Activated naive CD4-positive, alpha-beta T cell treated with anti-CD3 and anti-CD28 coated beads, Interleukin-2, amount 50 U/mL, for 72 hours (primary cell): ENCODE results near the gene VSIG10. TPM values are rescaled to one million over a fixed set of nuclear protein-coding genes. Genes with fewer than 3 reads are reported as not detected.

Experiments used
- ATAC-seq, 2 donors: fragments of 150-1000 bp; cut with Tn5 transposase; 2 replicates each; pipeline ENCODE4 v1.10.0; 2021; ENCODE audit warnings: mild to moderate bottlenecking in 2 of 2, moderate library complexity in 2 of 2
- DNase-seq, 2 donors: peaks; one replicate each; pipeline ENCODE4 v3.0.0; 2021 to 2022; ENCODE audit warnings: low spot score in 2 of 2
- H3K27ac Mint-ChIP-seq, 2 donors: one replicate each; pipeline ENCODE4 v1.8.0; 2022; ENCODE audit warnings: mild to moderate bottlenecking in 2 of 2, mixed read lengths in 2 of 2
- H3K36me3 Mint-ChIP-seq, 2 donors: one replicate each; pipeline ENCODE4 v1.8.0; 2022; ENCODE audit warnings: mixed read lengths in 2 of 2
- H3K9me3 Mint-ChIP-seq, 2 donors: one replicate each; pipeline ENCODE4 v1.8.0; 2022; ENCODE audit warnings: mixed read lengths in 2 of 2
- total RNA-seq, 2 donors: library from RNA; stranded (reverse); gene quantifications; one replicate each; pipeline ENCODE4 v1.2.3, GENCODE V29; 2022

VSIG10 gene
- total RNA-seq, 2 donors from 2014 or later = 2.6 to 6.3 TPM

DNA sequence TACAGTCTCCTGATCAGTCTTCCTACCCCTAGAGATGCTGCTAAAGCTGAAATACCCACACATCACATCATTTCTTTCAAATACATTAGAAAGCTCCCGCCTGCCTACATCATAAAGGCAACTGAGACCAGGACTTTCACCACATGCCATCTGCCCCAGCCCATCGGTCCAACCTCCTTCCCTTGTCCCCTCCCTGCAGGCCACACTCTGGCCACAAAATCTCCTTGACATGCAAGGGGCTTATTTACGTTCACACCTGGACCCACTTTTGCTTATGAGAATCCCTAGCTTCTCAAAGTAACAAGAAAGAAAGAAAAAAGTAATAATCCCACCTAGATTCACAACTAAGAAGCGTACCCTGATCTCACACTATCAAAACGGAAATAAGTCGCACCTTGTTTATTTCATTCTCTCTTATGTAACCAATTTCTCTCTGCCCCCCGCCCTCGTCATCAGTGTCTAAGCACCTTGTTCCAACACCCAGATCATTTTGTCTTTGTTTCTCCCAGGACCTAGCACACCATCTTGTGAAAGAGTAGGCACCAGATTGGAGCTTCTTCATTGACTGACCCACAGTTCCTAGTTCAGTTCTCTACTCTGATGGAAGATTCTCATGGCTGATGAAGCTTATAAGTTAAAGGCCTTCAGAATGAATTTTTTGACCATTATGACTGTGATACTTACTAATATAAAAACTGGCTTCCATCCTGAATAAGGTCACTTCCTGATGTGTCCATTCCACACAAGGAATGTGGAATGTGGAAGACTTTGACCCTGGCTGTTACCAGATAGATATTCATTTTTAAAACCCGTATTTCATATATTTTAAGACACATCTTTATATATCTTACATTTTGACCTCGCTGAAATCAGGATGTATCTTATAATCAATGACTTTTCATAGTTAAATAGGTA is 50.5 kb downstream of the VSIG10 start:
- Mint-ChIP-seq H3K36me3 (peaks cover 14 to 39% of the 10 kb centered on the region in 2 donors), H3K9me3 (no peaks in the 10 kb centered on the region), H3K27ac (peak overlapping the region; percentile 75 to 81)
- DNase-seq (no peak), ATAC-seq (no peak)

DNA sequence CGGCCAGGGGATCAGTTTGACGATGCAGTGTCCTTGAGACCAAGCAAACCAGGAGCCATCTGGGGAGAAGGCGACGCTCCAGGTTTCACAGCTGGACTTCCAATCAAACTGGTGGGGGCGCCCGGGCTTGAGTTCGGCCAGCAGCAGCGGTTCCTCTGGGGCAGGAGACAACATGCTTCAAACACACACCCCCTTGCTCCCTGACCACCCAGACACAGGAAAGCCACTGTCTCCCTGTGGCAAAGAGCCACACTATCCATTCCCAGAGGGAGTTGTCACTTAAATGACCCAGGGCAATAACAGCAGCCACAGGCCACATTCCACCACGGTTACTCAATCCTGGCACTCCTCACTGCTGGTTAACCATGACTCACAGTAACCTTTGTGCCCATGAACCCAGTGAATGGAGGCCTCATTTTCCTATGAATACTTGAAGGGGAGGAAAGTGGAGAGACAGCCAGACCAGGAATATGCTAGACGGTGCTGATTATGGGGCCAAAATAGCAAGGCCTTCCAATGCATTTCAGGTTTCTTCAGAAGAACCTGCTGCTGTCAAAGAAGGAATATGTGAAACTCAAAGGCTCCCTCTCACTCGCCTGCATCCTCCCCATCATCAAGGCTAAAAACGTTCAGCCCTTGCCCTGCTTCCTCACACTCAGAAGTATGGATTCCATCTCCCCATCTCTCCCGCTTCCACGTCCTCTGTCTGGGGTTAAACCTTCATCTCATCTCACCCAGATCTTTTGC is 51.3 kb downstream of the VSIG10 start:
- no peaks in the 10 kb centered on the region for H3K9me3 Mint-ChIP-seq
- peaks cover 14 to 37% of the 10 kb centered on the region in 2 donors for H3K36me3 Mint-ChIP-seq
- H3K27ac Mint-ChIP-seq = peak overlapping the region; percentile 81 to 88
- DNase-seq (no peak), ATAC-seq (peak; percentile 77 to 87)

DNA sequence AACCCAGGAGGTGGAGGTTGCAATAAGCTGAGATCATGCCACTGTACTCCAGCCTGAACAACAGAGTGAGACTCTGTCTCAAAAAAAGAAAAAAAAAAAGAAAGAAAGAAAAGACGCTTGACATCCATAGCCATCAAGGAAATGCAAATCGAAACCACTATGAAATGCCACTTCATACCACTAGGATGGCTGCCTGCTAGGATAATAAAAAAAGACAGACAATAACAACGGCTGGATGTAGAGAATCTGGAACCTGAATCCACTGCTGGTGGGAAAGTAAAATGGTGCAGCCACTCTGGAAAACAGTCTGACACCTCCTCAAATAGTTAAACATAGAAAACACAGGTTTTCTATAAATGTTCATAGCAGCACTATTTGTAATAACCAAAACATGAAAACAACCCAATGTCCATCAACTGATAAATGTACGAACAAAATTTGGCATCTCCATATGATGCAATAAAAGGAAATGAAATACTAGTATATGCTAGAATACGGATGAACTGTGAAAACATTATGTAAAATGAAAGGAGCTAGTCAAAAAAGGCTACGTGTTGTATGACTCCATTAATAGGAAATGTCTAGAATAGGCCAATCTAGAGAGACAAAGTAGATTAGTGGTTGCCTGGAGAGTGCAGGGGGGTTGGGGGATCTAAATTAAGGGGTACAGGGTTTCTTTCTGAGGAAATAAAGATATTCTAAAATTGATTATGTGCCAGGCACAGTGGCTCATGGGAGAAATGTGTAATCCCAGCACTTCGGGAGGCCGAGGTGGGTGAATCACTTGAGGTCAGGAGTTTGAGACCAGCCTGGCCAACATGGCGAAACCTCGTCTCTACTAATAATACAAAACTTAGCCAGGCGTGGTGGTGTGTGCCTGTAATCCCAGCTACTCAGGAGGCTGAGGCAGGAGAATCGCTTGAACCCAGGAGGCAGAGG is 52.6 kb downstream of the VSIG10 start:
- H3K9me3 Mint-ChIP-seq = no peaks in the 10 kb centered on the region
- no peak for DNase-seq
- H3K27ac Mint-ChIP-seq = peak overlapping the region; percentile 81 to 88
- H3K36me3 Mint-ChIP-seq = peaks cover 14 to 37% of the 10 kb centered on the region in 2 donors
- peak; percentile 14 to 47 for ATAC-seq

DNA sequence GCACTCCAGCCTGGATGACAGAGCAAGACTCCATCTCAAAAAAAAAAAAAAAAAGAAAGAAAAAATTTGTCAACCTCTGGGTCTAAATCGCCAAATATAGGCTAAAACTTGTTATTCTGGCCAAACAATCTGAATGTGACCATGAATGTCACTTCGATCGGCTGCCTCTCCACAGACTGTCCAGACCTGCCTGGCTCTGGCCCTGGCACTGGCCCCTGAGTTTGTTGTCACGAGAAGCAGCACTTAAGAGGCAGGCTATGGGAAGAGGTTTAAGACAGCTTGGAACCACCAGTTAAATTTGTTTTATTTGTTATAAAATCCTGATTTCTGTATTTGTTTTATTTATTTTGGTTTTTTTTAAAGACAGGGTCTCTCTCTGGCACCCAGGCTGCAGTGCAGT is 57.4 kb downstream of the VSIG10 start:
- ATAC-seq (no peak), DNase-seq (no peak)
- H3K27ac Mint-ChIP-seq = peak overlapping the region; percentile 88 to 99
- H3K9me3 Mint-ChIP-seq = no peaks in the 10 kb centered on the region
- H3K36me3 Mint-ChIP-seq = peaks cover 23 to 61% of the 10 kb centered on the region in 2 donors

DNA sequence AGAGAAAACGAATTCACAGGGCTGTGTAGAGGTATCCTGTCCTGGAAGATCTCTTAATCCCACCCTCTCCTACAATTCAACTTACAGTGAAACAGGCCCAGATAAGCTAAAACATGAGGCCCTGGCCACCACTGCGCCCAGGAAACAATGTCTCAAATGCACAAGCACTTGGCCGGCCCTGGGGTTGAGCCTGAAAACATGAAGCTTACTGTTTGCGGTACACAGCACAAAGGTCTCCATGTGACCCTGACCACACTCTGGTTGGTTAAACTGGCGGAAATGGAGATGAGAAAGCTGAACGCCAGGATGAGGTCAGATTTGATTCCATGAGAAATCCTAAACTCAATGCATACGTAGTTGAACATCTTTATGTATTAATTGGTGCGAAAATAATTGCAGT is 59.2 kb downstream of the VSIG10 start:
- DNase-seq = no peak
- H3K9me3 Mint-ChIP-seq = no peaks in the 10 kb centered on the region
- H3K36me3 Mint-ChIP-seq = peaks cover 20 to 49% of the 10 kb centered on the region in 2 donors
- peak in 1 of 2 donors; percentile 1 for ATAC-seq
- peak overlapping the region; percentile 88 to 99 for H3K27ac Mint-ChIP-seq

DNA sequence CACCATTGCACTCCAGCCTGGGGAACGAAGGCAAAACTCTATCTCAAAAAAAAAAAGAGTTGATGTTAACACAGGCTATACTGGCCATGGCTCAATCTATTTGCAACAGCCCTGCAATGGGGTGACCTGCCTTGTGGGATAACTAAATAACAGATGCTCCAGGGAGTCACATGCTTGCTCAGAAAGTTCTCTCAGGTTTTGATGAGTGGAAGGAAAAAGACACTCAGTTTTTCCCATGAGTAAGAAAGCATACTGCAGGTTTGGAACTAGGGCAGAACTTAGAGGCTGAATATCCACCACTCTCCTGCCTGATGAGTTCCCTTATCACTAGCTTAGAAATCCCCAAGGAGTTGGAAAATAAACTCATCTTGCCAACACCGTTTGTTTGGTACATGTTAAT is 59.7 kb downstream of the VSIG10 start:
- ATAC-seq (peak; percentile 71 to 72), DNase-seq (no peak)
- H3K9me3 Mint-ChIP-seq = no peaks in the 10 kb centered on the region
- peaks cover 20 to 49% of the 10 kb centered on the region in 2 donors for H3K36me3 Mint-ChIP-seq
- H3K27ac Mint-ChIP-seq = peak overlapping the region; percentile 88 to 99

DNA sequence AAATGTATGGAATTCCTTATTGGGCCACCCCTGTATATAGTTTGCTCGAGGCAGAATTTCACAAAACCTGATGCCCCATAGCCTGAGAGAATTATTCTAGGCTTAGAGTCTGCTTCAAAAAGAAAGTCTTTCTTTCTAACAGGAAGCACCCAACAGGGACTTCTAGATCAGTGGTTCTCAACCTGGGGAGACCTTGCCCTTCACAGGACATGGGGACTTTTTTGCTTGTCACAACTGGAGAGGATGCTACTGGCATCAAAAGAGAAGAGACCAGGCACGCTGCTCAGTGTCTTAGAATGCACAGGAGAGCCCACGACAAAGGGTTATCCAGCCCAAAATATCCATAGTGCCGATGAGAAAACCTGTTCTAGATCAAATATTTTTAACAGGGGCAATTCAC is 61.7 kb downstream of the VSIG10 start:
- Mint-ChIP-seq H3K27ac (peak overlapping the region; percentile 88 to 94), H3K36me3 (peaks cover 20 to 65% of the 10 kb centered on the region in 2 donors), H3K9me3 (no peaks in the 10 kb centered on the region)
- no peak for ATAC-seq
- DNase-seq = no peak

DNA sequence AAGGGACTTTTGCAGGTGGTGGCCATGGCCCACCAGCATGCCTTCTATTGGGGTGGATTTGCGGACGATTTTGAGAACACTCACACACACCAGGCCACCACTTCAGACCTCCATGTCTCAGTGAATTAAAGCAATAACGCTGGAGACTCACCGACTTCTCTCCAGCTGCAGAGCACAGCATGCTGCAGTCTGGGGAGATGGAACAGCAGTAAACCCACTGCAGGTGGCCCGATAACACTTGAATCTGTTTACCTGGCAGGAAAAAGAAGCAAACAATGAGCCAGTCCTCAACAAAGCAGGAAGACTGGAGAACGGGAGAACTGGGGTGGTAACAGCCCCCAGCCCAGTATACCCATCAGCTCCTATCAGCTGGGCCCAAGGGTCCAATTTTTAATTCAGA is 65.7 kb downstream of the VSIG10 start:
- Mint-ChIP-seq H3K27ac (no peak overlapping the region), H3K36me3 (peaks cover 55 to 80% of the 10 kb centered on the region in 2 donors), H3K9me3 (no peaks in the 10 kb centered on the region)

DNA sequence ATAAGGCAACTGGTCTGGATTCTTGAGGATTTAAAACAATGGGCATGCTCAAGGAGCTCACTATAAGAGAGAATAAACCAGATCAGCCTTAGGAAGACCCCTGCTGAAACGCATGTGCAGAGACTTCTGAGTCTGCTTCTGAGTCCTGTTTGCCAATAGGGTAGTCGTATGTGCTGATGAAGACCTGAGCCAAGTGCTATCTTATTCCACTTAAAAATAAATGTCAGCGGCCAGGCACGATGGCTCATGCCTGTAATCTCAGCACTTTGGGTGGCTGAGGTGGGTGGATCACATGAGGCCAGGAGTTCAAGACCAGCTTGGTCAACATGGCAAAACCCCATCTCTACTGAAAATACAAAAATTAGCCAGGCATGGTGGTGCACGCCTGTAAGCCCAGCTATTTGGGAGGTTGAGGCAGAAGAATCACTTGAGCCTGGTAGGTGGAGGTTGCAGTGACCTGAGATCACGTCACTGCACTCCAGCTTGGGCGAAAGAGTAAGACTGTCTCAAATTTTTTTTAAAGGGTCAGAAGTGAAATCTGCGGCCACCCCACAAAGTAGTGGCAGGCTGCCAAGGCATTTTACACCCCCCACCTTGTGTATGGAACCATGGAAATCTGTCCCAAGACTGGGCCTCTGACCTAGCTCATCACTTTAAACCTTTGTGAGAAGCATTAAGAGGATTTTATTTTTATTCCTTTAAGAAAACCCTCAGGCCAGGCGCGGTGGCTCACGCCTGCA is 67.0 kb downstream of the VSIG10 start:
- DNase-seq (no peak), ATAC-seq (no peak)
- H3K27ac Mint-ChIP-seq = peak overlapping the region; percentile 90 to 95
- no peaks in the 10 kb centered on the region for H3K9me3 Mint-ChIP-seq
- peaks cover 47 to 77% of the 10 kb centered on the region in 2 donors for H3K36me3 Mint-ChIP-seq

More for the DNA sequence above, 65.7 kb downstream of the VSIG10 start:
- ATAC-seq = no peak
- no peak for DNase-seq

DNA sequence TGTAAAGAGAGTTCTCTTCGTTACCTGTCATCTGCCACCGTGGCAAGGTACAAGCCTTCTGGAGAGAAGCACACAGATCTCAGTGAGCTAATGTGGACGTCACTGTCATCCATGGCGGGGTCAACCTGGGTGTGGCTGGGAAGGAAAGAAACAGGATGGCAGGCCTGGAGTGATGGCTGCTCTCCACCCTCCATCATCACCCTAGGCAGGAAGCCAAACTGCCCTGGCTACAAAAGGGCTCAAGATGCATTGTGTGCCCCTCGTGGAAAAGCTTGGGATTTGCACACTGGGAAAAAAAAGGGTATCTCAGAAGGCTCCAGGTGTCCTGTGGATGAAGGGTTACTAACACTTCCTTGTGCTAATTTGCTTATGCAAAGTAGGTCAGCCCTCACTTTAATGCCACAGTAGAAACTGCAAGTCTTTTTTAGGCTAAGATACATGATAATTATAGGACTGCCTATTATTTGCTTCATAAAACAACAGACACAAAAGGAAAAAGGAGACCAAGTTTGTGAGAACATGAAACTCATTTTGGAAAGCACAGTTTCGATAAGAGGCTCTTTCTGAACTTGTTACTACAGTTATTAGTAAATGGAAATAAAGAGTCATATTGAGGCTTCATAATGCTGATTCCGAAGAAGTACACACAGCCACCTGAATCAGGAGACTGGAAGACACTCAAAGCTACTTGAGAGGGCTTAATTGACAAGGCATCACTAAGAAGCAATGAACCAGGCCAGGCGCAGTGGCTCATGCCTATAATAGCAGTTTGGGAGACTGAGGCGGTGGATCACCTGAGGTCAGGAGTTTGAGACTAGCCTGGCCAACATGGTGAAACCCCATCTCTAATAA is 68.4 kb downstream of the VSIG10 start:
- ATAC-seq (peak; percentile 88 to 89), DNase-seq (no peak)
- H3K9me3 Mint-ChIP-seq = no peaks in the 10 kb centered on the region
- peaks cover 41 to 73% of the 10 kb centered on the region in 2 donors for H3K36me3 Mint-ChIP-seq
- H3K27ac Mint-ChIP-seq = peak overlapping the region; percentile 90 to 95

DNA sequence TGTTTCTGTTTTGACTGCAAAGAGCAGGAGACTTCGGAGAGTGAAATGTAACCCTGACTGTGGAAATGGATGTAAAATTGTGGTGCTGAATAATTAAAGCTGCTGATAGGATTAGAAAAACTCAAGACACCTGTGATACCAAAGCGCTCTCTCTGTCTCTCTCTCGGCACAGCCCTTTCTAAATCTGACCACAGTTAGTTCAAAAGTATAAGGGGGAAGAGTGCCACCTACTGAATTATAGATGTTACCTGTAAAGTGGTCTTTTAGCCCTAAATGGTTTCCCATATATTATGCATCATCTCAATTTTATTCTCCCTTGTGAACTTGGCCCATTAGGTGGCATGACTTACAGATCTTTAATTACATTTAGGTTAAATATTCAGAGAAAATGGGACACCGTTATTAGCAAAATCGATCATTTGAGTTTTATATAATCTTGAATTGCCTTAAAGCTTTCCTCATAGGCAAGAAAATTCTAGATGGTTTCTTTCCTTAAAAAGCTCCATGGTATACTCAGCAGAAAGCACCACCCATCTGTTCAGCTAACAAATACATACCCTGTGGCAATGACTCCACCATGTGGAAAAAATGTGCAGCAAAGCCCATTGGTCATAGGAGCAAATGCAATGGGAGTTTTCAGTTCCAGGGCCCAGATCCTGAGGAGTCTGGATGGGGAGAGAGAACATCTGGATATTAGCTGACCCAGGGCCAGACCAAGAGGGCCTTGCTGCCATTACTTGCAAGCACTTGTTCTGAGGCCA is 69.2 kb downstream of the VSIG10 start:
- no peaks in the 10 kb centered on the region for H3K9me3 Mint-ChIP-seq
- H3K36me3 Mint-ChIP-seq = peaks cover 41 to 78% of the 10 kb centered on the region in 2 donors
- peak overlapping the region; percentile 90 to 95 for H3K27ac Mint-ChIP-seq
- DNase-seq (no peak), ATAC-seq (peak in 1 of 2 donors; percentile 16)

DNA sequence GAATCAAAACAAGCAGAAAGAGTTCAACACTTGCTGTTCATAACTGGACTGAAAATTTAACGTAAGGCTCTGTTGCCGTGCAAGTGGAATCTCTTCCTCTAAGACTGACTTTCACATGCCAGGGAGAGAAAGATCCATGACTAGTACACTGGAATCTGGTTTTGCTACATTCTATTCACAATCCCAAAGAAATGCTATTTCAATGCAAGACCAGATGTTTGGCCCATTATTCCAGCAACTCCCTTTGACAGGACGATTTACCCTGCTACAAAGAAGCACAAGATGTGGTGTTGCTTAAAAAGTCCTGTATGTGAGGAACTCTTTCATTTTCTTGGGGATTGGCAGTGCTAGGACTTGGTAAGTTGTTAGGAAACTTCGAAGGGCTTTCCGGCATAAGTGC is 69.9 kb downstream of the VSIG10 start:
- peaks cover 44 to 76% of the 10 kb centered on the region in 2 donors for H3K36me3 Mint-ChIP-seq
- DNase-seq = no peak
- ATAC-seq = no peak
- peak overlapping the region; percentile 90 to 95 for H3K27ac Mint-ChIP-seq
- H3K9me3 Mint-ChIP-seq = no peaks in the 10 kb centered on the region

DNA sequence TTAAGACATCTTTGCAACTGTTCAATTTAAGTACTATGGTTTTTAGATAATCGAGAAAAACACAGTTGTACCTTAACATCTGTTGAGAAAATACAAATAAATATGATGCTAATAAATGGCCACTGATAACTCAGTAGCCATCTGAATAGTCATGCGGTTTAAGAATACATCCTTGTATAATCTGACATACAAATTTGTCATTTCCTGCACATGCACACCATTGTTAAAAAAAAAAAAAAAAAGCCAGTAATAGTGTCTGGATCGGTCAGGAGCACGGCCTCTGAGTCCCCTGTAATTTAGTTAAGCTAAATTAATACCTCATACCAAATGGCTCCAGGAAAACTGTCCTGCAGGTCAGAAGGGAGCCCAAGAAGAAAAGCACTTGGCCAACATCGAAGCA is 70.5 kb downstream of the VSIG10 start:
- peak overlapping the region; percentile 82 to 90 for H3K27ac Mint-ChIP-seq
- DNase-seq (no peak), ATAC-seq (no peak)
- no peaks in the 10 kb centered on the region for H3K9me3 Mint-ChIP-seq
- H3K36me3 Mint-ChIP-seq = peaks cover 46 to 73% of the 10 kb centered on the region in 2 donors

DNA sequence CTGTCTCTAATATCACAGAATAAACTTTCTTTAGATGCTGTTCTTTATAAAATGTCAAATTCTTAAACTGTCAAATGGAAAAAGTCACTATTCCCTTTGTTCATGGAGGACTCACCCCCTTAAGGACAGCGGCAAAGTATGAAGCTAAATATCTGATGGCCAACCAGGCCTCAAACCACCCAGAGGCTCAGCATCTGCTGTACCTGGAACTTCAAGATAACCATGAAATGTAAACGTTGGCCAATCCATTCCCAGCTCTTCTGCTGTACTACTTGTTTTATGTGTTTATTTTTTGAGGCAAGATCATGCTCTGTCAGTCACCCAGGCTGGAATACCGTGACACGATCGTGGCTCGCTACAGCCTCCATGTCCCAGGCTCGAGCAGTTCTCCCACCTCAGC is 71.6 kb downstream of the VSIG10 start:
- ATAC-seq = no peak

More for the DNA sequence above, 71.6 kb downstream of the VSIG10 start:
- Mint-ChIP-seq H3K27ac (peak overlapping the region; percentile 14 to 44), H3K36me3 (peaks cover 47 to 72% of the 10 kb centered on the region in 2 donors), H3K9me3 (no peaks in the 10 kb centered on the region)
- DNase-seq = no peak
